Prostate gland (tissue), 2 donors: Measurements from ENCODE around the gene FREM2. TPM values are rescaled to one million over a fixed set of nuclear protein-coding genes. Genes with fewer than 3 reads are reported as not detected.

ENCODE experiments used
- DNase-seq: peaks from one replicate; pipeline ENCODE4 v3.0.0-alpha.2; 2019; ENCODE audit warnings: low spot score
- H3K27ac ChIP-seq, 2 donors: fragments of 200-600 bp; sonication (generic); 2 replicates each; pipeline ENCODE4 v1.5.1; 2017 to 2019
- H3K27me3 ChIP-seq: fragments of 200-600 bp; sonication (generic); replicated peaks from 2 replicates; pipeline ENCODE4 v1.5.1; 2019; ENCODE audit not compliant: insufficient read depth
- H3K36me3 ChIP-seq, 2 donors: fragments of 200-600 bp; sonication (generic); 1 replicate in 1 of 2; 2 replicates in 1 of 2; pipeline versions ENCODE4 v1.5.1 to v1.8.1; 2017 to 2019
- H3K4me1 ChIP-seq: fragments of 200-600 bp; sonication (generic); replicated peaks from 2 replicates; pipeline ENCODE4 v1.5.1; 2019
- H3K4me3 ChIP-seq, 2 donors: fragments of 200-600 bp; sonication (generic); 2 replicates each; pipeline ENCODE4 v1.5.1; 2017 to 2019
- H3K9me3 ChIP-seq: fragments of 200-600 bp; sonication (generic); 2 replicates; pipeline ENCODE4 v1.5.1; 2017
- CTCF ChIP-seq, 4 experiments: fragments of 200-600 bp in 2 of 4; fragments of 450-650 bp in 2 of 4; sonication (generic) in 2 of 4; IDR thresholded peaks; 1 replicate in 3 of 4; 2 replicates in 1 of 4; pipeline ENCODE4 v1.5.1; 2016 to 2019; ENCODE audit warnings: antibody characterized with exemption in 4 of 4, mild to moderate bottlenecking in 2 of 4, moderate library complexity in 2 of 4
- POLR2A ChIP-seq: fragments of 450-650 bp; IDR thresholded peaks from one replicate; pipeline ENCODE4 v1.6.1; 2016; ENCODE audit warnings: antibody characterized with exemption, mild to moderate bottlenecking
- POLR2AphosphoS5 ChIP-seq: sonication (generic); formaldehyde crosslinking; IDR thresholded peaks from one replicate; pipeline ENCODE4 v1.6.1; 2017; ENCODE audit warnings: antibody characterized with exemption
- WGBS: methylation state at CpG from one replicate; pipeline ENCODE4 v1.1.5; 2018; 5-methylcytosine and 5-hydroxymethylcytosine counted together
- intact Hi-C: fragments of 100-400 bp; cut with DNase I; formaldehyde crosslinking; loops from one replicate; pipeline ENCODE4 v1.14.2; 2022
- small RNA-seq, 2 donors: library from RNA; depleted of rRNA; stranded (forward); fragments of <200 nt; gene quantifications; one replicate each; pipeline ENCODE3, GENCODE V24; 2016
- total RNA-seq, 2 donors: library from RNA; depleted of rRNA; stranded (reverse); fragments of >200 nt; gene quantifications; one replicate each; pipeline ENCODE4 v1.1.0, GENCODE V29; 2016

The FREM2 gene
- total RNA-seq, 2 donors from 2014 or later, result 3.1 to 5.9 TPM

DNA sequence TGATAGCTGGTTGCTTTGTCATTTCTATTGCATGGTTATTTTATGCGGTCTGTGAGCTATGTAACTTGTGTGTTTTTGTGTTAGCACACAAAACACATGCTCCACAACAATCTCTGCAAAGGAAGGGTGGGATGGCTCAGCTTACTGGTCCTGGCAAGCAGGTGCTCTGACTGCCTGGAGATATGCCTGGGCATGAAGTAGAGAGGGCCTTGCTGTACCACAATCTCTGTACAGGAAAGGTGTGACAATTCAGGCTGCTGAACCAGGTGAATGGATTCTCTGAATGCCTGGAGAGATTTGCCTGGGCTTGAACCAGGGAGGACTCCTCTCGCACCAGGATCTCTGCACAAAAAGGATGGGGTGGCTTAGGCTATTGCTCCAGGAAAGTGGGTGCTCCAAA is 234.2 kb downstream of the FREM2 start:
- Histone ChIP-seq H3K27me3 (no peaks in the 10 kb centered on the region), H3K4me1 (no peaks in the 10 kb centered on the region), H3K27ac (no peak overlapping the region), H3K4me3 (no peak overlapping the region), H3K36me3 (no peaks in the 10 kb centered on the region), H3K9me3 (no peaks in the 10 kb centered on the region)
- WGBS, result 72% methylated on average over 2 of the region's 2 CpGs
- intact Hi-C loops, result no loop called here
- DNase-seq, result no peak
- TF ChIP-seq CTCF (IDR thresholded peaks at IDR 0.05) (no peak), POLR2AphosphoS5 (no peak), POLR2A (no peak)

DNA sequence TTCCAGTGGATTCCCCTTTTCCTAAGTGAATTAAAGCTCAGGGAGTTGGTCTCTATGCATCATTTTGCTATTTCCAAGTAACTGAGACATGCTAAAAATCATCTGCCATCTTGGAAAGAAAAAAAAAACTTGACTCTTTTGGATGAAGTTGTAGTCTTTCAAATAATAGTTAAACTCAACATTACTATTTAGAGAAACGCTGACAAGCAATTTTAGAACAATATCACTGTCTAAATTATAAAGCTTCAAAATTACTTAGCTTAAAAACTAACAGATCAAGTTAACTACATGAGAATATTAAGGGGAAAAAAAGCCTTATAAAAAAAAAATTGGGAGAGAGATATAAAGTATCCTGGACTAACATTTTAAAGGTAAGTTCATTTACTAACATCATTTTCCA is 235.3 kb downstream of the FREM2 start:
- Histone ChIP-seq H3K9me3 (no peaks in the 10 kb centered on the region), H3K4me3 (no peak overlapping the region), H3K4me1 (no peaks in the 10 kb centered on the region), H3K27me3 (no peaks in the 10 kb centered on the region), H3K36me3 (no peaks in the 10 kb centered on the region), H3K27ac (no peak overlapping the region)
- no peak for DNase-seq
- 92% methylated on average over 1 of the region's 1 CpG for whole genome bisulfite sequencing
- TF ChIP-seq POLR2AphosphoS5 (no peak), CTCF (IDR thresholded peaks at IDR 0.05) (no peak), POLR2A (no peak)
- intact Hi-C loops, result no loop called here

- Histone ChIP-seq H3K27me3 (no peaks in the 10 kb centered on the region), H3K4me3 (no peak overlapping the region), H3K36me3 (no peaks in the 10 kb centered on the region), H3K9me3 (no peaks in the 10 kb centered on the region), H3K4me1 (no peaks in the 10 kb centered on the region), H3K27ac (no peak overlapping the region)
- TF ChIP-seq POLR2AphosphoS5, result no peak
- DNase-seq, result no peak
- intact Hi-C loops, result no loop called here
These were observed 246.9 kb downstream of the FREM2 start for GRCh38 chr13:38933786-38934185.

Small RNA genes lying within 50 kb of the gene (small RNA-seq; reads per million reads assigned to genes)
- gene PLA2G12AP2, result 0 reads per million in 2 donors
- 0 reads per million in 2 donors for gene RNU6-56P
